GM12878 (cell line): Measurements from ENCODE around the gene MYH9. TPM values are rescaled to one million over a fixed set of nuclear protein-coding genes. Genes with fewer than 3 reads are reported as not detected.

Source experiments
- ATAC-seq: fragments of 200-7000 bp; cut with Tn5 transposase; 3 replicates; pipeline ENCODE4 v1.9.1; 2020; ENCODE audit warnings: mild to moderate bottlenecking, moderate library complexity
- BruUV-seq: library from RNA; stranded (reverse); fragments of 400-500 nt; replicated peaks from 2 replicates; lab custom pipeline; 2021; lab: Mats Ljungman, UMichigan
- CTCF ChIA-PET: fragments of 300-600 bp; sonication (Branson Sonifier 250); formaldehyde crosslinking; extraction: SDS; loops from one replicate; lab custom pipeline; 2021; ENCODE audit warnings: inconsistent platforms; lab: Yijun Ruan, JAX
- POLR2A ChIA-PET: fragments of 350-600 bp; formaldehyde crosslinking; extraction: SDS; loops from one replicate; lab custom pipeline; 2021; ENCODE audit warnings: inconsistent platforms; lab: Charles Lee
- RAD21 ChIA-PET: fragments of 300-600 bp; sonication (Branson Sonifier 250); formaldehyde crosslinking; loops from one replicate; lab custom pipeline; 2023; ENCODE audit warnings: antibody characterized with exemption; ENCODE audit not compliant: unreplicated experiment; lab: Charles Lee
- SMC1A ChIA-PET: fragments of 300-600 bp; sonication (Branson Sonifier 250); formaldehyde crosslinking; loops from one replicate; lab custom pipeline; 2023; ENCODE audit not compliant: unreplicated experiment, uncharacterized antibody; lab: Charles Lee
- DNase-seq: peaks from one replicate; pipeline ENCODE4 v3.0.0-alpha.2; 2011; ENCODE audit warnings: low read depth, low spot score
- FAIRE-seq: peaks from 3 replicates; lab custom pipeline; 2011; peaks lifted over from hg19 to GRCh38; lab: Jason Lieb, UNC
- H2AFZ ChIP-seq: 2 replicates; pipeline ENCODE4 v1.6.0; 2011; ENCODE audit warnings: low read depth, low read length, control low read depth; ENCODE audit not compliant: control insufficient read depth
- H3K27ac ChIP-seq: 2 replicates; pipeline ENCODE4 v1.5.1; 2011; ENCODE audit warnings: control low read depth; ENCODE audit not compliant: control insufficient read depth, insufficient read depth
- H3K27me3 ChIP-seq, 2 experiments: replicated peaks in 1 of 2; 2 replicates each; pipeline versions ENCODE4 v1.6.0 to v1.6.1; 2011; ENCODE audit warnings: low read length in 1 of 2; ENCODE audit not compliant: control insufficient read depth in 2 of 2, insufficient read depth in 2 of 2
- H3K36me3 ChIP-seq, 2 experiments: 2 replicates each; pipeline ENCODE4 v1.5.1; 2011; ENCODE audit warnings: low read length in 1 of 2; ENCODE audit not compliant: control insufficient read depth in 2 of 2, insufficient read depth in 2 of 2
- H3K4me1 ChIP-seq: 2 replicates; pipeline ENCODE4 v1.6.1; 2011; ENCODE audit warnings: mild to moderate bottlenecking, low read length, moderate library complexity, mixed read lengths; ENCODE audit not compliant: control insufficient read depth, insufficient read depth
- H3K4me2 ChIP-seq: 2 replicates; pipeline ENCODE4 v1.6.0; 2011; ENCODE audit warnings: control low read depth; ENCODE audit not compliant: control insufficient read depth, insufficient read depth
- H3K4me3 ChIP-seq: fragments of 200-600 bp; sonication (generic); 2 replicates; pipeline ENCODE4 v1.5.1; 2016
- H3K79me2 ChIP-seq: 2 replicates; pipeline ENCODE4 v1.6.0; 2011; ENCODE audit warnings: low read length; ENCODE audit not compliant: control insufficient read depth, insufficient read depth
- H3K9ac ChIP-seq: 2 replicates; pipeline ENCODE4 v1.8.0; 2011; ENCODE audit warnings: low read length, control low read depth, mixed read lengths; ENCODE audit not compliant: control insufficient read depth, insufficient read depth
- H3K9me3 ChIP-seq: replicated peaks from 3 replicates; pipeline ENCODE4 v1.5.1; 2011; ENCODE audit warnings: mild to moderate bottlenecking, low read length; ENCODE audit not compliant: control insufficient read depth, insufficient read depth
- H4K20me1 ChIP-seq: 2 replicates; pipeline ENCODE4 v1.6.0; 2011; ENCODE audit not compliant: control insufficient read depth, insufficient read depth
- BCL11A ChIP-seq: IDR thresholded peaks from 2 replicates; pipeline ENCODE4 v1.6.1; 2011; ENCODE audit warnings: low read depth, low read length
- CHD2 ChIP-seq: IDR thresholded peaks from 2 replicates; pipeline ENCODE4 v1.6.1; 2011; ENCODE audit warnings: low read depth, low read length, improper control_type of control experiment, borderline replicate concordance
- CREM ChIP-seq: IDR thresholded peaks from 2 replicates; pipeline ENCODE4 v1.6.1; 2014; ENCODE audit warnings: antibody characterized with exemption, low read depth
- ESRRA ChIP-seq: IDR thresholded peaks from 2 replicates; pipeline ENCODE4 v1.6.1; 2012; ENCODE audit warnings: mild to moderate bottlenecking, low read length, improper control_type of control experiment
- KLF5 ChIP-seq: fragments of 450-650 bp; IDR thresholded peaks from 2 replicates; pipeline ENCODE4 v1.6.1; 2014; ENCODE audit warnings: mild to moderate bottlenecking; ENCODE audit not compliant: partially characterized antibody
- MXI1 ChIP-seq: fragments of 150-350 bp; IDR thresholded peaks from 2 replicates; pipeline ENCODE4 v1.6.1; 2011; ENCODE audit warnings: low read depth, mild to moderate bottlenecking, inconsistent platforms, low read length, improper control_type of control experiment
- NR2C2 ChIP-seq: IDR thresholded peaks from 2 replicates; pipeline ENCODE4 v1.6.1; 2011; ENCODE audit warnings: borderline replicate concordance, low read depth; ENCODE audit not compliant: control insufficient read depth, insufficient read length
- POLR2AphosphoS5 ChIP-seq: IDR thresholded peaks from 2 replicates; pipeline ENCODE4 v1.6.1; 2011; ENCODE audit warnings: mild to moderate bottlenecking, low read length, inconsistent platforms
- RFX5 ChIP-seq: IDR thresholded peaks from 2 replicates; pipeline ENCODE4 v1.6.1; 2011; ENCODE audit warnings: low read depth, low read length, improper control_type of control experiment
- RUNX3 ChIP-seq: IDR thresholded peaks from 2 replicates; pipeline ENCODE4 v1.6.1; 2012; ENCODE audit warnings: low read length, inconsistent platforms
- SMC3 ChIP-seq: IDR thresholded peaks from 2 replicates; pipeline ENCODE4 v1.6.1; 2011; ENCODE audit warnings: low read length, improper control_type of control experiment, borderline replicate concordance
- TAF1 ChIP-seq: IDR thresholded peaks from 2 replicates; pipeline ENCODE4 v1.6.1; 2011; ENCODE audit warnings: mild to moderate bottlenecking, low read depth, low read length, borderline replicate concordance
- WGBS: methylation state at CpG from one replicate; pipeline ENCODE4 v1.1.6; 2016; ENCODE audit warnings: low lambda C conversion rate; ENCODE audit not compliant: insufficient replicate concordance, insufficient coverage; ENCODE audit errors: missing lambda C conversion rate; 5-methylcytosine and 5-hydroxymethylcytosine counted together
- in situ Hi-C: fragments of 300-500 bp; cut with MboI; formaldehyde crosslinking; loops from 9 replicates; pipeline ENCODE4 v1.14.3; 2018; ENCODE audit warnings: mixed read lengths
- intact Hi-C: fragments of 100-400 bp; cut with micrococcal nuclease; formaldehyde crosslinking; loops from one replicate; pipeline ENCODE4 v1.14.2; 2022; ENCODE audit not compliant: unreplicated experiment
- polyA plus RNA-seq, 11 experiments: library from polyadenylated mRNA; depleted of rRNA in 4 of 11; unstranded in 6 of 11; stranded (reverse) in 5 of 11; fragments of >200 nt; fragmentation: Nextera tagmentation in 4 of 11; fragmentation: Illumina TruSeq in 1 of 11; extraction: Ambion mirVana in 4 of 11; extraction: Trizol in 1 of 11; gene quantifications; 1 replicate in 1 of 11; 2 replicates in 10 of 11; pipeline versions ENCODE4 v1.2.1 to v1.2.3, GENCODE V29; 2011 to 2016; ENCODE audit warnings: inconsistent platforms in 2 of 11, missing spikeins in 2 of 11, low read depth in 1 of 11
- total RNA-seq, 4 experiments: library from RNA; depleted of rRNA in 3 of 4; stranded (reverse); fragments of >200 nt in 3 of 4; fragmentation: Illumina TruSeq in 1 of 4; extraction: Trizol in 1 of 4; gene quantifications; 2 replicates each; pipeline versions ENCODE4 v1.2.1 to v1.2.3, GENCODE V29; 2013 to 2021
- TF ChIP-seq, protein P1 (sequence below): fragments of 150-350 bp; IDR thresholded peaks from 2 replicates; pipeline ENCODE4 v1.6.1; 2016; ENCODE audit warnings: low read depth, low read length
- TF ChIP-seq, protein P2 (sequence below): fragments of 450-650 bp; conservative IDR thresholded peaks from 2 replicates; pipeline ENCODE4 v1.6.1; 2017; ENCODE audit warnings: mild to moderate bottlenecking, moderate library complexity
- TF ChIP-seq, protein P3 (sequence below): fragments of 450-650 bp; IDR thresholded peaks from 2 replicates; pipeline ENCODE4 v1.6.1; 2017; ENCODE audit warnings: mild to moderate bottlenecking, low read depth, inconsistent platforms; ENCODE audit not compliant: poor library complexity, severe bottlenecking

The MYH9 gene
- total and polyA plus RNA-seq, 10 of the 15 experiments (the other 5 are each of a cell fraction or from before 2014, with no cell fraction given): 5.1 to 525 (median 145) TPM

DNA sequence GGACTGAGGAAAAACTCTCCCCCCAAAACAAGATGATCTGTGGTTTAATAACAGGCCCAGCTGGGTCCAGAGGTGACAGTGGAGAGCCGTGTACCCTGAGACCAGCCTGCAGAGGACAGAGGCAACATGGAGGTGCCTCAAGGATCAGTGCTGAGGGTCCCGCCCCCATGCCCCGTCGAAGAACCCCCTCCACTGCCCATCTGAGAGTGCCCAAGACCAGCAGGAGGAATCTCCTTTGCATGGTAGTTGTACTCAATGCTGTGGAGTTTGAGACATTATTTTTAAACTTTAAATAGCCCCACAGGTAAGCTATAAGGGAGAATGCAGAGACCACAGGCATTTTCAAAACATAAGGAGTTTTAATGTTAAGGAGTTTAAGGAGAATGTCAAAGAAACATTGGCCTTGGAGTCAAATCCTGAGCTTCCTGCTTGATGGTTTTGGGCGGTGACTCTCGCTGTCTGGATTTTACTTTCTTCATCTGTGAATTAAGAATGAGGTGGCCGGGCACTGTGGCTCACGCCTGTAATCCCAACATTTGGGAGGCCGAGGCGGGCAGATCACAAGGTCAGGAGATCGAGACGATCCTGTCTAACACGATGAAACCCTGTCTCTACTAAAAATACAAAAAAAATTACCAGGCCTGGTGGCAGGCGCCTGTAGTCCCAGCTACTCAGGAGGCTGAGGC lies 128.0 kb downstream of the MYH9 start:
- peaks cover 3% of the 10 kb centered on the region for H3K79me2 ChIP-seq
- DNase-seq: no peak
- SMC1A ChIA-PET: interaction anchor here (0.8 to 3.8 kb wide), 4 partner anchors 9 to 21 kb away, joined by 3 to 33 read pairs (median 4); partner anchors contain the start of gene APOL2
- H3K4me1 ChIP-seq: peaks cover 23% of the 10 kb centered on the region
- in situ Hi-C loops: no loop called here
- no peak overlapping the region for H2AFZ ChIP-seq
- H4K20me1 ChIP-seq: no peaks in the 10 kb centered on the region
- no TSS peak for BruUV-seq
- no peak overlapping the region for H3K27ac ChIP-seq
- H3K4me3 ChIP-seq: no peak overlapping the region
- RAD21 ChIA-PET: interaction anchor here (12.0 kb wide), 1 partner anchor 21 kb away, joined by 100 read pairs; the partner anchor contains the start of gene APOL2
- H3K36me3 ChIP-seq: peaks cover 2 to 20% of the 10 kb centered on the region in 2 experiments; a peak in 3 of 4 replicates
- no peak for ATAC-seq
- H3K4me2 ChIP-seq: no peak overlapping the region
- 86% methylated on average over 14 of the region's 14 CpGs for WGBS
- no peaks in the 10 kb centered on the region for H3K27me3 ChIP-seq
- no peaks in the 10 kb centered on the region for H3K9me3 ChIP-seq
- H3K9ac ChIP-seq: no peak overlapping the region
- intact Hi-C loops: no loop called here
- no peak for FAIRE-seq
- CTCF ChIA-PET: interaction anchor here (0.8 to 13.2 kb wide), 5 partner anchors 14 to 67 kb away, joined by 3 to 153 read pairs (median 4); partner anchors contain the start of gene APOL2
- POLR2A ChIA-PET: no interaction called here
- TF ChIP-seq MXI1 (no peak), RFX5 (no peak), RUNX3 (no peak), POLR2AphosphoS5 (no peak), SMC3 (no peak), CHD2 (no peak), ESRRA (no peak), NR2C2 (no peak), CREM (no peak), TAF1 (no peak), BCL11A (no peak), KLF5 (no peak)
- TF ChIP-seq, protein P1, sequence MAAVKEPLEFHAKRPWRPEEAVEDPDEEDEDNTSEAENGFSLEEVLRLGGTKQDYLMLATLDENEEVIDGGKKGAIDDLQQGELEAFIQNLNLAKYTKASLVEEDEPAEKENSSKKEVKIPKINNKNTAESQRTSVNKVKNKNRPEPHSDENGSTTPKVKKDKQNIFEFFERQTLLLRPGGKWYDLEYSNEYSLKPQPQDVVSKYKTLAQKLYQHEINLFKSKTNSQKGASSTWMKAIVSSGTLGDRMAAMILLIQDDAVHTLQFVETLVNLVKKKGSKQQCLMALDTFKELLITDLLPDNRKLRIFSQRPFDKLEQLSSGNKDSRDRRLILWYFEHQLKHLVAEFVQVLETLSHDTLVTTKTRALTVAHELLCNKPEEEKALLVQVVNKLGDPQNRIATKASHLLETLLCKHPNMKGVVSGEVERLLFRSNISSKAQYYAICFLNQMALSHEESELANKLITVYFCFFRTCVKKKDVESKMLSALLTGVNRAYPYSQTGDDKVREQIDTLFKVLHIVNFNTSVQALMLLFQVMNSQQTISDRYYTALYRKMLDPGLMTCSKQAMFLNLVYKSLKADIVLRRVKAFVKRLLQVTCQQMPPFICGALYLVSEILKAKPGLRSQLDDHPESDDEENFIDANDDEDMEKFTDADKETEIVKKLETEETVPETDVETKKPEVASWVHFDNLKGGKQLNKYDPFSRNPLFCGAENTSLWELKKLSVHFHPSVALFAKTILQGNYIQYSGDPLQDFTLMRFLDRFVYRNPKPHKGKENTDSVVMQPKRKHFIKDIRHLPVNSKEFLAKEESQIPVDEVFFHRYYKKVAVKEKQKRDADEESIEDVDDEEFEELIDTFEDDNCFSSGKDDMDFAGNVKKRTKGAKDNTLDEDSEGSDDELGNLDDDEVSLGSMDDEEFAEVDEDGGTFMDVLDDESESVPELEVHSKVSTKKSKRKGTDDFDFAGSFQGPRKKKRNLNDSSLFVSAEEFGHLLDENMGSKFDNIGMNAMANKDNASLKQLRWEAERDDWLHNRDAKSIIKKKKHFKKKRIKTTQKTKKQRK: no peak
- TF ChIP-seq, protein P2, sequence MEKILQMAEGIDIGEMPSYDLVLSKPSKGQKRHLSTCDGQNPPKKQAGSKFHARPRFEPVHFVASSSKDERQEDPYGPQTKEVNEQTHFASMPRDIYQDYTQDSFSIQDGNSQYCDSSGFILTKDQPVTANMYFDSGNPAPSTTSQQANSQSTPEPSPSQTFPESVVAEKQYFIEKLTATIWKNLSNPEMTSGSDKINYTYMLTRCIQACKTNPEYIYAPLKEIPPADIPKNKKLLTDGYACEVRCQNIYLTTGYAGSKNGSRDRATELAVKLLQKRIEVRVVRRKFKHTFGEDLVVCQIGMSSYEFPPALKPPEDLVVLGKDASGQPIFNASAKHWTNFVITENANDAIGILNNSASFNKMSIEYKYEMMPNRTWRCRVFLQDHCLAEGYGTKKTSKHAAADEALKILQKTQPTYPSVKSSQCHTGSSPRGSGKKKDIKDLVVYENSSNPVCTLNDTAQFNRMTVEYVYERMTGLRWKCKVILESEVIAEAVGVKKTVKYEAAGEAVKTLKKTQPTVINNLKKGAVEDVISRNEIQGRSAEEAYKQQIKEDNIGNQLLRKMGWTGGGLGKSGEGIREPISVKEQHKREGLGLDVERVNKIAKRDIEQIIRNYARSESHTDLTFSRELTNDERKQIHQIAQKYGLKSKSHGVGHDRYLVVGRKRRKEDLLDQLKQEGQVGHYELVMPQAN: no peak
- TF ChIP-seq, protein P3, sequence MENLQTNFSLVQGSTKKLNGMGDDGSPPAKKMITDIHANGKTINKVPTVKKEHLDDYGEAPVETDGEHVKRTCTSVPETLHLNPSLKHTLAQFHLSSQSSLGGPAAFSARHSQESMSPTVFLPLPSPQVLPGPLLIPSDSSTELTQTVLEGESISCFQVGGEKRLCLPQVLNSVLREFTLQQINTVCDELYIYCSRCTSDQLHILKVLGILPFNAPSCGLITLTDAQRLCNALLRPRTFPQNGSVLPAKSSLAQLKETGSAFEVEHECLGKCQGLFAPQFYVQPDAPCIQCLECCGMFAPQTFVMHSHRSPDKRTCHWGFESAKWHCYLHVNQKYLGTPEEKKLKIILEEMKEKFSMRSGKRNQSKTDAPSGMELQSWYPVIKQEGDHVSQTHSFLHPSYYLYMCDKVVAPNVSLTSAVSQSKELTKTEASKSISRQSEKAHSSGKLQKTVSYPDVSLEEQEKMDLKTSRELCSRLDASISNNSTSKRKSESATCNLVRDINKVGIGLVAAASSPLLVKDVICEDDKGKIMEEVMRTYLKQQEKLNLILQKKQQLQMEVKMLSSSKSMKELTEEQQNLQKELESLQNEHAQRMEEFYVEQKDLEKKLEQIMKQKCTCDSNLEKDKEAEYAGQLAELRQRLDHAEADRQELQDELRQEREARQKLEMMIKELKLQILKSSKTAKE: no peak
